Measurements from ENCODE around the gene CYB561D1. TPM values are rescaled to one million over a fixed set of nuclear protein-coding genes. Genes with fewer than 3 reads are reported as not detected.

The CYB561D1 gene
- total RNA-seq, 2 experiments from 2014 or later, result 12.0 to 15.0 TPM

GRCh38 chr1:109521002-109521951, 27.4 kb downstream of the CYB561D1 start:
- H3K27ac Mint-ChIP-seq, result no peak overlapping the region
- Histone ChIP-seq H3K9me3 (ENCODE audit: control insufficient read depth in 1 of 2, insufficient read depth in 1 of 2, low read length in 2 of 2) (no peaks in the 10 kb centered on the region), H3K4me3 (ENCODE audit: low read length) (no peak overlapping the region), H3K36me3 (ENCODE audit: insufficient read depth, low read length) (no peaks in the 10 kb centered on the region), H3K27me3 (ENCODE audit: control insufficient read depth in 1 of 2, insufficient read depth in 2 of 2, low read length in 2 of 2) (no peaks in the 10 kb centered on the region), H3K27ac (ENCODE audit: low read depth in 1 of 2, low read length in 2 of 2) (no peak overlapping the region), H3K4me1 (ENCODE audit: insufficient read depth, low read length) (no peaks in the 10 kb centered on the region)
- intact Hi-C loops (cut with DNase I, micrococcal nuclease), result no loop called here
- DNase-seq (no peak), ATAC-seq (ENCODE audit: poor library complexity) (no peak)
- H3K4me1 Mint-ChIP-seq (ENCODE audit: low read depth), result no peaks in the 10 kb centered on the region
- CTCF ChIA-PET, result interaction anchor here (1.1 to 1.6 kb wide), 2 partner anchors 21 to 119 kb away, joined by 3 to 4 read pairs; no protein-coding TSS in a partner anchor
- no peaks in the 10 kb centered on the region for H3K9me3 Mint-ChIP-seq
- H3K4me3 Mint-ChIP-seq, result no peak overlapping the region
- no peaks in the 10 kb centered on the region for H3K36me3 Mint-ChIP-seq (ENCODE audit: low read depth)
- no peak for TF ChIP-seq CTCF (IDR thresholded peaks at IDR 0.05)
- POLR2A ChIA-PET, result interaction anchor here (0.9 to 1.1 kb wide), 2 partner anchors 11 to 19 kb away, joined by 3 to 4 read pairs; no protein-coding TSS in a partner anchor
- no peaks in the 10 kb centered on the region for H3K27me3 Mint-ChIP-seq

- no peak for ATAC-seq (ENCODE audit: poor library complexity)
- TF ChIP-seq CTCF (IDR thresholded peaks at IDR 0.05), result no peak
- Mint-ChIP-seq H3K27ac (no peak overlapping the region), H3K4me1 (ENCODE audit: low read depth) (no peaks in the 10 kb centered on the region), H3K9me3 (no peaks in the 10 kb centered on the region), H3K27me3 (no peaks in the 10 kb centered on the region), H3K4me3 (no peak overlapping the region), H3K36me3 (ENCODE audit: low read depth) (no peaks in the 10 kb centered on the region)
- H3K27ac ChIP-seq (ENCODE audit: low read depth in 1 of 2, low read length in 2 of 2), result no peak overlapping the region
- no peaks in the 10 kb centered on the region for H3K9me3 ChIP-seq (ENCODE audit: control insufficient read depth in 1 of 2, insufficient read depth in 1 of 2, low read length in 2 of 2)
- ChIA-PET POLR2A (interaction anchor here (0.9 kb wide), 1 partner anchor 20 kb away, joined by 3 read pairs; no protein-coding TSS in a partner anchor), CTCF (interaction anchor here (1.6 to 1.7 kb wide), 2 partner anchors 10 to 22 kb away, joined by 3 to 4 read pairs; no protein-coding TSS in a partner anchor)
- no peaks in the 10 kb centered on the region for H3K27me3 ChIP-seq (ENCODE audit: control insufficient read depth in 1 of 2, insufficient read depth in 2 of 2, low read length in 2 of 2)
- H3K4me3 ChIP-seq (ENCODE audit: low read length), result no peak overlapping the region
- H3K36me3 ChIP-seq (ENCODE audit: insufficient read depth, low read length), result no peaks in the 10 kb centered on the region
- DNase-seq, result no peak
- no peaks in the 10 kb centered on the region for H3K4me1 ChIP-seq (ENCODE audit: insufficient read depth, low read length)
- intact Hi-C loops (cut with DNase I, micrococcal nuclease), result no loop called here
Measured at GRCh38 chr1:109522026-109522425, 28.1 kb downstream of the CYB561D1 start.

- Mint-ChIP-seq H3K27ac (no peak overlapping the region), H3K9me3 (no peaks in the 10 kb centered on the region), H3K27me3 (no peaks in the 10 kb centered on the region), H3K4me1 (ENCODE audit: low read depth) (no peaks in the 10 kb centered on the region), H3K36me3 (ENCODE audit: low read depth) (no peaks in the 10 kb centered on the region), H3K4me3 (no peak overlapping the region)
- no peak for TF ChIP-seq CTCF (IDR thresholded peaks at IDR 0.05)
- ATAC-seq (ENCODE audit: poor library complexity) (no peak), DNase-seq (no peak)
- ChIA-PET CTCF (interaction anchor here (1.7 kb wide), 1 partner anchor 8 kb away, joined by 3 read pairs; no protein-coding TSS in a partner anchor), POLR2A (interaction anchor here (0.9 kb wide), 1 partner anchor 9 kb away, joined by 3 read pairs; no protein-coding TSS in a partner anchor)
- Histone ChIP-seq H3K4me1 (ENCODE audit: insufficient read depth, low read length) (no peaks in the 10 kb centered on the region), H3K36me3 (ENCODE audit: insufficient read depth, low read length) (no peaks in the 10 kb centered on the region), H3K27ac (ENCODE audit: low read depth in 1 of 2, low read length in 2 of 2) (no peak overlapping the region), H3K27me3 (ENCODE audit: control insufficient read depth in 1 of 2, insufficient read depth in 2 of 2, low read length in 2 of 2) (no peaks in the 10 kb centered on the region), H3K4me3 (ENCODE audit: low read length) (no peak overlapping the region), H3K9me3 (ENCODE audit: control insufficient read depth in 1 of 2, insufficient read depth in 1 of 2, low read length in 2 of 2) (no peaks in the 10 kb centered on the region)
- intact Hi-C loops (cut with DNase I, micrococcal nuclease), result no loop called here
Measured at GRCh38 chr1:109523706-109524105, 29.8 kb downstream of the CYB561D1 start.
